GM10266 (cell line): ENCODE results near the gene BICDL1.

ENCODE experiments used
- DNase-seq: peaks from one replicate; pipeline ENCODE4 v3.0.0; 2012; ENCODE audit errors: extremely low spot score
- CTCF ChIP-seq: IDR thresholded peaks from 2 replicates; pipeline ENCODE4 v1.5.1; 2012; ENCODE audit warnings: mild to moderate bottlenecking, low read depth; ENCODE audit not compliant: control insufficient read depth, insufficient read depth; ENCODE audit errors: missing control alignments

The BICDL1 gene

GRCh38 chr12:120072472-120073249, 83.6 kb downstream of the BICDL1 start:
- no peak for TF ChIP-seq CTCF
- no peak for DNase-seq

- no peak for TF ChIP-seq CTCF
- no peak for DNase-seq
Observed at GRCh38 chr12:120075034-120075616, 86.1 kb downstream of the BICDL1 start.

- DNase-seq = no peak
- TF ChIP-seq CTCF = no peak
Observed at GRCh38 chr12:120076651-120077050, 87.6 kb downstream of the BICDL1 start.

- no peak for DNase-seq
- no peak for TF ChIP-seq CTCF
Observed at GRCh38 chr12:120077260-120077659, 88.2 kb downstream of the BICDL1 start.

- TF ChIP-seq CTCF = no peak
Observed at GRCh38 chr12:120078868-120079267, 89.8 kb downstream of the BICDL1 start.

GRCh38 chr12:120079411-120080400, 90.7 kb downstream of the BICDL1 start:
- DNase-seq = no peak
- no peak for TF ChIP-seq CTCF

More at GRCh38 chr12:120078868-120079267, 89.8 kb downstream of the BICDL1 start:
- DNase-seq = no peak
